HG02840 (cell line): Measurements from ENCODE around the gene HELQ.

Experiments
- ATAC-seq: cut with Tn5 transposase; IDR thresholded peaks from one replicate; pipeline ENCODE4 v1.9.1; 2021; ENCODE audit warnings: mild to moderate bottlenecking, moderate library complexity, moderate number of reproducible peaks; ENCODE audit not compliant: unreplicated experiment, low FRiP score

Gene HELQ

DNA sequence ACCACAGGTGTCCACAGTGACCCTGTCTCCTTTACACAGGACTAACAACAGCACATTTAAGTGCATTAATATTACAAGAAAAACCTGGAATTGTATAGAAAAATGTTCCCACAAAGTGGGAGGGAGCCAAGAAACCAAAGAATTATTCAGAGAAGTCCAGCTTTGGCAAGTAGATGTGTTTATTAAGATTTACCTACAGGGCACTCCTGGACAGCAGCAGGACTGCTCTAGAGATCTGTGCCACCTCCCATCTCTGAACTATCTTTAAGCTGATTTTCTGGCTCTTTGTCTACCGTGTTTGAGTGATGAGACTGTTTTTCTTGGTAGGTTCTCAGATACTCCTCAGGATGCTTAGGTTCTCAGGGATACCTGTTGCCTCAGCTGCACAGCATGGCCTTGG, 82.7 kb downstream of the HELQ start:
- ATAC-seq = no peak

DNA sequence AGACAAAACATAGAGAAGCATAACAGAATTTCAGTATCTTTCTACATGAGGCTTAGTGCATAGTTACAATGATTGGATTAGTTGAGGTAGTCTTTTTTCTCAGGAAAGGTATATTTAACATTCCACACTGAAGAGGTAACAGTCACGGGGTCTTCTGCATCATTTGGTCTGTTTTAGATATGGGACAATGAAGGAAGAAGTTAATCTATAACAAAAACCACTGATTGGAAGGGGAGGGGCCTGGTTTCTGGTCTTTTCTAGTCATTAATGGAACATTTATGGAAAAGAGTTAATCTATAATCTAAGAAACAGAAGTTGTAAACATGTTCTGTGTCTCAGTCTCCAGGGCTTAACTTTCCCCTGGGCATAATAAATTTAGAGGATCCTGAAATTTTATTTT, 83.7 kb downstream of the HELQ start:
- no peak for ATAC-seq

DNA sequence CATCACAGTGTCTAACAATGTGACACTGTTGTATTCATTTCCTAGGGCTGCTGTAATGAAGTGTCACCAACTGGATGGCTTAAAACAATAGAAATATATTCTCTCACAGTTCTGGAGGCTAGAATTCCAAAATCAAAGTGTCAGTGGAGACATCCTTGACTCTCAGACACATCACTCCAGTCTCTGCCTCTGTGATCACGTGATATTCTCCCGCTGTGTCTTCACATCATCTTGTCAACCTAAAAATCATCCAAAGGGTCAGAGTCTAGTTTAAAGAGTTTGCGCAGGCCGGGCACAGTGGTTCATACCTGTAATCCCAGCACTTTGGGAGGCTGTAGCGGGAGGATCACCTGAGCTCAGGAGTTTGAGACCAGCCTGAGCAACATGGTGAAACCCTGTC, 84.4 kb downstream of the HELQ start:
- no peak for ATAC-seq

DNA sequence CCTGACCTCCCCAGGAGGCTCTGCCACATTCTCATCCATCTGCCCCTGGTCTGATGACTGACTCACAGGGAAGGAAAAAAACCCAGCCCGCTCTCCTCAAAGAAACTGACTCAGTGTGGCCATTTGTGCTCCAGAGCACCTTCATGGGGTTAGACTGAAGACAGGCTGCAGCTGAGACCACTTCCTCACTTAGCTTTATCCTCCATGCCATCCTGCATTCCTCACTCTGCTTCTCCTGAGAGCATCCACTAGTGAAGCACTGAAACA, 85.0 kb downstream of the HELQ start:
- no peak for ATAC-seq

DNA sequence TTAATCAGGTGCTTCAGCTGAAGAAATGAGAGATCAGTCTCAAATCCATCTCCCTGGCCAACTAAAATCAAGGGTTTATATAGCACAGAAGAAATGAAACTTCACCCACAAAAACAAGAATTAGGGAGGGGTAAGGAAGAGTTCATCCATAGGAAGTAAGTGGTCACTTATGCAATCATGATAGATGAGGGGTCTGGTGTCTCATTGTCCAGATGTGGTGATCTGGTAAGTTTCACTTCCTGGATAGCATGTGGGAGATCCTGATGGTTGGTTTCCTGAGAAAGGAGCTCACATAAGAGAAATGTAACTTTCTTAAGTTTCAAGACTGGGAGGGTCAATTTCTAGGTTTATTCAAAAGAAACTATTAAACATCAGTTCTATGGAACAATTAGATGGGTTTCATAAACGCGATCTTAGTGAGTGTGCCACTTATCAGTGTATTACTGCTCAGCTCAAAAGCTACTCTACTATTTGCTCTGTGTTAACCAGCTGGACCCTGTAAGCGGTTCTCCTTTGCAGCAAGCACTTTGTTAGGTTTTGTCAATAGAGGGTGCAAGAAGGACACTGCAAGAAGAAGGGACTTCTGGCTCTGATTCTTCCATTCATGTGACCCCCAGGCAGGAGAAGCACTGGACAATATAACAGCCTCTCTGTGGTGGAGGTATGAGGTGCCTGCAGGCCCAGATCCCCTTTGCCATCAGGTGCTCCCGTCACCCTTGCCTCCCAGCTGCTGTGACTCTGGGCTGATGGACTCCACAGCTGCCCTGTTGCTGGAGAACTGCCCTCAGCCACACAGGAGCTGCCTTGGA, 85.6 kb downstream of the HELQ start:
- ATAC-seq = no peak

DNA sequence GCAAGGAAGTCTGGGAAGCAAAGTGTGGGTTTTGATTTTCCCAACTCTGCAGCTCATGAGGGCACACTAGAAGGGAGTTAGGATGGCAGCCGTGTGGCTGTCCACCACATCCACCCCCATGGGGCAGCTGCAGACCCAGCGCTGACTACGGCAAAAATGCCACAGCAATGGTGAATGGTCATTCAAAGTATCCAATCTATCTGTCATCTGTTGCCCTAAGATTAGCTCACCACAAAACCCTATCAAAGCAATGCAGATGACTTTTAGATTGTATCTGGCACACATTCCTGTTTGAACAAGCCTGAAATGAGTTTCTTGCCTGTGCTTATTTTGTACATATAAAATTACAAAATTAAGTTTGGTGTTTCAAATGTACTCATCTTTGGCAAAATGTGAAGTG, 91.3 kb downstream of the HELQ start:
- no peak for ATAC-seq

DNA sequence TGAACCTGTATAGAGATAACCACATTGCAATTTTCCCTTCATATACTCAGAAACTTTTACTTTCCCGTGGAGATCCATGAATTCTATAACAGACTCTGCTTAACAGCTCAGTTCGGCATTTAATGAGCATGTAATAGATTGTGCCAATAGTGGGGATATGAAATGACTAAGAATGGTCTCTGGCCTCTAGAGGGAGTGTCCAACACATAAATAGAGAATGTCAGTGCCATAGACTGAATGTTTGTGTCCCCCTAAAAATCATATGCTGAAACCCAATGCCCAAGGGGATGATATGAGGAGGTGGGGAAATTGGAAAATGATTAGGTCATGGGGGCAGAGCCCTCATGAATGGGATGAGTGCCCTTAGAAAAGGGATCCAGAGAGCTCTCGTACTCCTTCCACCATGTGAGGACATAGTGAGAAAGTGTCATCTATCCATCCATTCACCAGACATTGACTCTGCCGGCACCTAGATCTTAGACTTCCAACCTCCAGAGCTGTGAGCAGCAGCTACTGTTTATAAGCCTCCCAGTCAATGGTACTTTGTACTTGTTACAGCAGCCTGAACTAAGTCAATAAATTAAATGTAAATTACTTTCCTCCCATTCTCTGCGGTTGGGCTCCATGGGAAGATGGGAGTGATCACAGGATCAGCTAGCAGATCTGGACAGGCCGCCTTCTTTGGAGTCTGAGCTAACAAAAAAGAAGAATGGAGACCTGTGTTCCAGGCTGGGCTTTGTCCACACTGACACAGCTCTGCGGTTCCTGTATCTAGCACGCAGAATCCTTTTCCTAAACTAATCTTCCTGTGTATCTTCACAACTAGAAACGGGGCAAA, 92.9 kb downstream of the HELQ start:
- ATAC-seq = no peak

DNA sequence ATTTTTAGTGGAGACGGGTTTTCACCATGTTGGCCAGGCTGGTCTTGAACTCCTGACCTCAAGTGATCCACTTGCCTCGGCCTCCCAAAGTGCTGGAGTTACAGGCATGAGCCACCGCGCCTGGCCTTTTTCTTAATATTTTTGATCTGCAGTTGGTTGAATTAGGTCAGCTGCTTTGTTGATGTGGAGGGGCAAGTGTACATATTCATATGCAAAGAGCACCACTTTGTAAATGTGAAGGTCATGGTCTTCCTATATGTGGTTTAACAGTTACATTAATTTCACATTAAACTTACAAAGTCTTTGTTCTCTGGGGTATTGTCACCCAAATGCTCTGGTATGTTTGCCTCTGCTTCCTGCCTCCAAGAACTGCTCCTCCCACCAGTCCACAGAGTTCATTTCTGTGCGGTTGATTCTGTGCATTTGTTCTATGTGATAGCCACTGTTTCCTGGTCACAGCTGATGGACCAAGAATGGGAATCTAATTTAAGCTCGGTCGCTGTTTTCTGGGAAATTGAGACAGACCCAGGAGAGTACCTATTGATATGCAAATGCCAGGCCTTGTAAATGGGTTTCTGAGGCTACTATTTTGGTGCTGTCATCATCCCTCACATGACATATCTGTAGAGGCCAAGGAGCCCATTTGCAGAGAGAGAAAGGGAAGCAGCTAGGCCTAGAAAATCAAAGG, 94.1 kb downstream of the HELQ start:
- no peak for ATAC-seq

DNA sequence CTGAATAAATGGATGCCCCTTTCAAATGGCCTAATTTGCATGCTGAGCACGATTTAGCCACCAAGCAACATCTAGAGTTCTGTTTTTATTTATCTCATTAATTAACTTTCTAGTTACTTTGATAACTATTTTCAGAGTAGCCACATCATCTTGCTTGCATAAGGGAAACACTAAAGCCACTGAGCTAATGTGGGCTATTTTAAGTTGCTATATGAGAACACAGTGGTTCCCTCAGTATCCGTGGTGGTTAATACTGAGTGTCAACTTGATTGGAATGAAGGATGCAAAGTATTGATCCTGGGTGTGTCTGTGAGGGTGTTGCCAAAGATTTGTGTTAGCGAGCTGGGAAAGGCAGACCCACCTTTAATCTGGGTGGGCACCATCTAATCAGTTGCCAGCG, 95.6 kb downstream of the HELQ start:
- ATAC-seq = no peak

DNA sequence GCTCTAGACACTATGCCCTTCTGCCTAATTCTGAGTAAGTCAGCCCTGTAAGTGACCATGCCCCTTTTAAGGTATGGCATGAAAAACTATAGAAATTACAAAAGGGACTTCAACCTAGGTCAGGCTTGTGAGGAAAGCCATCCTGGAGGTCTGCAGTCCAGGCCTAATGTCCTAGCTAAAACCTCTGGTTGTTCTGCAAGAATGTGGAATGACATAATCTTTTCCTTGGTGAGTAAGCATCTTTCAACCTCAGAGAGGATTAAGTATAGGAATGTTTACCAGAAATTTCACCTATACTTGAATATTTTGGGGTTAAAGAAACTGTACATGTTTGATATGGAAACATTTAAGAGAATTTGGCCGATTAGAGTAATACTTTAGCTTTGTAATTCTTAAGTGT, 97.2 kb downstream of the HELQ start:
- ATAC-seq = no peak
